Testis (tissue), 2 donors: ENCODE data around the gene DGKB.

Experiments used
- CTCF ChIP-seq, 3 experiments: fragments of 450-650 bp in 2 of 3; fragments of 200-600 bp in 1 of 3; sonication (generic) in 1 of 3; IDR thresholded peaks; one replicate each; pipeline ENCODE4 v1.5.1; 2016 to 2019; ENCODE audit warnings: antibody characterized with exemption in 3 of 3, mild to moderate bottlenecking in 2 of 3, moderate library complexity in 1 of 3
- POLR2A ChIP-seq: fragments of 450-650 bp; IDR thresholded peaks from one replicate; pipeline ENCODE4 v1.6.1; 2017; ENCODE audit warnings: antibody characterized with exemption, mild to moderate bottlenecking, moderate library complexity

- no peak for TF ChIP-seq CTCF (IDR thresholded peaks at IDR 0.05)
- no peak for TF ChIP-seq POLR2A
Measured at GRCh38 chr7:14626076-14626475, 276.5 kb downstream of the DGKB start.
